Neural progenitor cell (in vitro differentiated cells): ENCODE data around the gene HRG. TPM values are rescaled to one million over a fixed set of nuclear protein-coding genes. Genes with fewer than 3 reads are reported as not detected.
"Not testable (repeated sequence)": the region's sequence is repeated elsewhere in the genome, so short reads cannot be mapped to it uniquely, and the experiment has no call there.

ENCODE experiments used
- DNase-seq: peaks from one replicate; pipeline ENCODE4 v3.0.0-alpha.2; 2016; ENCODE audit warnings: low spot score
- H2AFZ ChIP-seq: fragments of 200-600 bp; sonication (generic); replicated peaks from 2 replicates; pipeline ENCODE4 v1.6.1; 2016; ENCODE audit warnings: antibody characterized with exemption
- H3F3A ChIP-seq: fragments of 200-600 bp; sonication (generic); 2 replicates; pipeline ENCODE4 v1.6.1; 2016; ENCODE audit warnings: antibody characterized with exemption, low read depth
- H3K27ac ChIP-seq: fragments of 200-600 bp; sonication (generic); 2 replicates; pipeline ENCODE4 v1.5.1; 2016; ENCODE audit warnings: mild to moderate bottlenecking
- H3K27me3 ChIP-seq: fragments of 200-600 bp; sonication (generic); 2 replicates; pipeline ENCODE4 v1.6.1; 2016; ENCODE audit warnings: mild to moderate bottlenecking, moderate library complexity
- H3K36me3 ChIP-seq: fragments of 200-600 bp; sonication (generic); 2 replicates; pipeline ENCODE4 v1.5.1; 2016
- H3K4me1 ChIP-seq: fragments of 200-600 bp; sonication (generic); 2 replicates; pipeline ENCODE4 v1.6.1; 2016; ENCODE audit warnings: mixed run types
- H3K4me2 ChIP-seq: fragments of 200-600 bp; sonication (generic); 2 replicates; pipeline ENCODE4 v1.6.1; 2016
- H3K4me3 ChIP-seq: fragments of 200-600 bp; sonication (generic); 2 replicates; pipeline ENCODE4 v1.5.1; 2016
- H3K79me2 ChIP-seq: fragments of 200-600 bp; sonication (generic); 2 replicates; pipeline ENCODE4 v1.6.1; 2016; ENCODE audit warnings: low read depth
- H3K9ac ChIP-seq: fragments of 200-600 bp; sonication (generic); 2 replicates; pipeline ENCODE4 v1.6.1; 2016
- H3K9me3 ChIP-seq: fragments of 200-600 bp; sonication (generic); 2 replicates; pipeline ENCODE4 v1.5.1; 2016; ENCODE audit warnings: low read depth
- H4K20me1 ChIP-seq: fragments of 200-600 bp; sonication (generic); 2 replicates; pipeline ENCODE4 v1.6.1; 2016; ENCODE audit warnings: low read depth
- H3K27ac Mint-ChIP-seq: 3 replicates; pipeline ENCODE4 v1.8.0; 2021; ENCODE audit warnings: mixed read lengths
- H3K27me3 Mint-ChIP-seq: 2 replicates; pipeline ENCODE4 v1.8.0; 2022; ENCODE audit warnings: low read depth, mild to moderate bottlenecking, inconsistent platforms, moderate library complexity, mixed read lengths; ENCODE audit not compliant: insufficient read depth
- H3K36me3 Mint-ChIP-seq: 3 replicates; pipeline ENCODE4 v1.8.0; 2021; ENCODE audit warnings: mixed read lengths
- H3K4me1 Mint-ChIP-seq: 3 replicates; pipeline ENCODE4 v1.8.0; 2021; ENCODE audit warnings: mixed read lengths
- H3K4me3 Mint-ChIP-seq: 3 replicates; pipeline ENCODE4 v1.8.0; 2021; ENCODE audit warnings: mild to moderate bottlenecking, moderate library complexity, mixed read lengths
- H3K9me3 Mint-ChIP-seq: 3 replicates; pipeline ENCODE4 v1.8.0; 2020; ENCODE audit warnings: mixed read lengths
- CTCF ChIP-seq: fragments of 200-600 bp; sonication (generic); IDR thresholded peaks from 2 replicates; pipeline ENCODE4 v1.5.1; 2017; ENCODE audit warnings: antibody characterized with exemption, mild to moderate bottlenecking
- EZH2 ChIP-seq: fragments of 200-600 bp; sonication (generic); IDR thresholded peaks from 2 replicates; pipeline ENCODE4 v1.6.1; 2017; ENCODE audit warnings: antibody characterized with exemption, mild to moderate bottlenecking, moderate library complexity
- EZH2phosphoT487 ChIP-seq: fragments of 200-600 bp; sonication (generic); IDR thresholded peaks from 2 replicates; pipeline ENCODE4 v1.6.1; 2017; ENCODE audit warnings: antibody characterized with exemption
- total RNA-seq: library from RNA; depleted of rRNA; stranded (reverse); fragments of >200 nt; gene quantifications from 2 replicates; pipeline ENCODE4 v1.2.3, GENCODE V29; 2015; ENCODE audit warnings: low replicate concordance

Gene HRG
- total RNA-seq, 1 donor from 2014 or later, result not detected

DNA sequence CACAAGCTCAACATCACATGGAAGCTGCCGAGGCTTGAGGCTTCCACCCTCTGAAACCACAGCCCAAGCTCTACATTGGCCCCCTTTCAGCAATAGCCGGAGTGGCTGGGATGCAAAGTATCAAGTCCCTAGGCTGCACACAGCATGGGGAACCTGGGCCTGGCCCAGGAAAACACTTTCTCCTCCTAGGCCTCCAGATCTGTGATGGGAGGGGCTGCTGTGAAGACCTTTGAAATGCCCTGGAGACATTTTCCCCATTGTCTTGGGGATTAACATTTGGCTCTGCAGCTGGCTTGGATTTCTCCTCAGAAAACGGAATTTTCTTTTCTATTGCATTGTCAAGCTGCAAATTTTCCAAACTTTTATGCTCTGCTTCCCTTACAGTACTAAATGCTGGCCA, 18.2 kb downstream of the HRG start:
- no peak overlapping the region for H3K27ac Mint-ChIP-seq
- no peak for TF ChIP-seq EZH2phosphoT487
- TF ChIP-seq CTCF, result no peak

GRCh38 chr3:186686475-186686874, 20.7 kb downstream of the HRG start:
- not testable (repeated sequence) for H3K9ac ChIP-seq, H3K79me2 ChIP-seq, H3K27me3 Mint-ChIP-seq, H3K9me3 ChIP-seq, H3K4me1 Mint-ChIP-seq, H2AFZ ChIP-seq, H3K27ac Mint-ChIP-seq, H3K4me1 ChIP-seq, H3K36me3 ChIP-seq, H3K36me3 Mint-ChIP-seq, H4K20me1 ChIP-seq, H3K4me3 ChIP-seq, H3K27me3 ChIP-seq, H3K4me3 Mint-ChIP-seq, H3K27ac ChIP-seq, H3K4me2 ChIP-seq, H3F3A ChIP-seq, DNase-seq
- peaks cover 13% of the 10 kb centered on the region for H3K9me3 Mint-ChIP-seq

More for the DNA sequence above, 18.2 kb downstream of the HRG start:
- no peaks in the 10 kb centered on the region for H3F3A ChIP-seq
- Mint-ChIP-seq H3K36me3 (no peaks in the 10 kb centered on the region), H3K9me3 (peaks cover 13% of the 10 kb centered on the region), H3K4me1 (no peaks in the 10 kb centered on the region), H3K4me3 (no peak overlapping the region), H3K27me3 (peaks cover 6% of the 10 kb centered on the region)
- no peak overlapping the region for H3K4me2 ChIP-seq
- no peak overlapping the region for H3K27ac ChIP-seq
- no peaks in the 10 kb centered on the region for H3K36me3 ChIP-seq
- no peak overlapping the region for H3K4me3 ChIP-seq
- peak overlapping the region; percentile 57 for H2AFZ ChIP-seq
- no peaks in the 10 kb centered on the region for H4K20me1 ChIP-seq
- H3K4me1 ChIP-seq, result peaks cover 2% of the 10 kb centered on the region
- H3K9ac ChIP-seq, result no peak overlapping the region
- no peaks in the 10 kb centered on the region for H3K9me3 ChIP-seq
- H3K27me3 ChIP-seq, result no peaks in the 10 kb centered on the region
- no peaks in the 10 kb centered on the region for H3K79me2 ChIP-seq
- DNase-seq, result peak; percentile 26

DNA sequence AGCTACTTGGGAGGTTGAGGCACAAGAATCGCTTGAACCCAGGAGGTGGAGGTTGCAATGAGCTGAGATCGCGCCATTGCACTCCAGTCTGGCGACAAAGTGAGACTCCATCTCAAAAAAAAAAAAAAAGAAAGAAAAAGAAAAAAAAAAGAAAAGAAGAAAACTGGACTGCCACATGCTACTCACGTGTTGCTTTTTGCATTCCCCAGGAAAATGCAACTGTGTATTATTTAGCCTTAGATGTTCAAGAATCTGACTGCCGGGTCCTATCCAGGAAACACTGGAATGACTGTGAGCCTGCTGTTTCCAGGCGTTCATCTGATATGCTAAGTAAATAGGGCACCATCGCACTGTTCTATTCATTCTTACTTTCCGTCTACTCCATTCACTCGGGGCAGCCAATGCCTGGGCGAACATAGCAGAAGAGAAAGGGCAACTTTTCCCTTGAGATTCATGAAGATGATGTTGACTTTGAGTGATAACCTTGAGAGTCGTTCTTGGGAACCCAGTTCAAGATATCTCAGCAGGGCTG, 21.4 kb downstream of the HRG start:
- Histone ChIP-seq H3K27ac (no peak overlapping the region), H3K4me1 (peaks cover 2% of the 10 kb centered on the region), H3K36me3 (no peaks in the 10 kb centered on the region), H3K9me3 (no peaks in the 10 kb centered on the region), H2AFZ (no peak overlapping the region), H3K79me2 (no peaks in the 10 kb centered on the region), H3K4me2 (no peak overlapping the region), H3K4me3 (no peak overlapping the region), H3K27me3 (no peaks in the 10 kb centered on the region), H3F3A (no peaks in the 10 kb centered on the region), H3K9ac (no peak overlapping the region), H4K20me1 (no peaks in the 10 kb centered on the region)
- Mint-ChIP-seq H3K4me1 (no peaks in the 10 kb centered on the region), H3K4me3 (no peak overlapping the region), H3K9me3 (peaks cover 13% of the 10 kb centered on the region), H3K36me3 (no peaks in the 10 kb centered on the region), H3K27me3 (peaks cover 6% of the 10 kb centered on the region), H3K27ac (no peak overlapping the region)
- DNase-seq, result no peak
- TF ChIP-seq CTCF, result no peak
- no peak for TF ChIP-seq EZH2phosphoT487
- no peak for TF ChIP-seq EZH2

- H2AFZ ChIP-seq, H3K9me3 Mint-ChIP-seq, H4K20me1 ChIP-seq, H3F3A ChIP-seq, DNase-seq, H3K36me3 ChIP-seq, H3K4me1 Mint-ChIP-seq, H3K9me3 ChIP-seq, H3K79me2 ChIP-seq, H3K36me3 Mint-ChIP-seq, H3K27ac Mint-ChIP-seq, H3K4me2 ChIP-seq, H3K27ac ChIP-seq, H3K4me3 ChIP-seq, H3K4me1 ChIP-seq, H3K4me3 Mint-ChIP-seq, H3K27me3 ChIP-seq, H3K9ac ChIP-seq, H3K27me3 Mint-ChIP-seq: not testable (repeated sequence)
Measured at GRCh38 chr3:186690304-186690703, 24.5 kb downstream of the HRG start.
